ENCODE data around the gene SCARF2.

SCARF2 gene

DNA sequence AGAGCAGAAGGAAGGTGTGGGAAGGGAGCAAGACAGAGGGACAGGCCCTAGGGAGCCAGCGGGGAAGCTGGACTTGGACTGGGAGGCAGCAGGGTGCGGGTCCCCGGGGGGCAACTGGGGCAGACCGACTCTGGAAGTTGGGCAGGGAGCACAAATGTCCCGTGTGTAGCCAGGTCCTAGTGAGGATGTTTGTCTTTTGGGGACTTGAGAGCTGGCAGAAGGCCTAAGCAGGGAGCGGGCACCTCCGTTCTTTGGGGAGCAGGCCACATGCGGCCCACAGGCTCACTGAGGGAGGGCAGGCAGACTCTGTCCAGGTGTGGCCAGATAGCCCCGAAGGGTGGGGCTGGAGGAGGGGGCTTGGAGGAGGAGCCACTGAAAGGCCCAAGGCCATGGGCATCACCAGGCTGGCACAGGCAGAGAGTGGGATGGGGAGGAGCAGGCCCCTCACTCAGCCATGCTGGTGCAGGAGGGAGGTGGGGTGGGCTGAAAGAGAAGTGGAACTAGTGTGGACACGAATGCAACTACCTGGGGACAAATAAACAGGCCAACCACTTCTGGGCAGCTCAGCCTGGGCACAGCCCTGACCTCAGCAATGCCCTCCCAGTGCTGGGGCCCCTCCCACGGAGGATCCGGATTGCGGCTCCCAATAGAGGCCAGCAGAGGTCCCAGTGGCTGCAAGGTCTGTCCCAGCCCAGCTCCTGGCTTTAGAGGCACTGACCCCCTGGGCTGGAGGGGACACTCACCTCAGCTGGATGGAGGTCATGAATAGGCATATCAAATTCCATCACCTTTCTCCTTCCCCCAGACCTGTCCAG, 1.3 kb upstream of the SCARF2 start:
- no peak overlapping the region for H3K27ac Mint-ChIP-seq
- DNase-seq = no peak
- peaks cover 13% of the 10 kb centered on the region for H3K4me1 Mint-ChIP-seq (ENCODE audit: low read depth)
- peaks cover 9% of the 10 kb centered on the region for H3K36me3 Mint-ChIP-seq (ENCODE audit: low read depth)
- H3K9me3 Mint-ChIP-seq = no peaks in the 10 kb centered on the region
- H3K27me3 Mint-ChIP-seq = peaks cover 39% of the 10 kb centered on the region
- no peak overlapping the region for H3K4me3 Mint-ChIP-seq

DNA sequence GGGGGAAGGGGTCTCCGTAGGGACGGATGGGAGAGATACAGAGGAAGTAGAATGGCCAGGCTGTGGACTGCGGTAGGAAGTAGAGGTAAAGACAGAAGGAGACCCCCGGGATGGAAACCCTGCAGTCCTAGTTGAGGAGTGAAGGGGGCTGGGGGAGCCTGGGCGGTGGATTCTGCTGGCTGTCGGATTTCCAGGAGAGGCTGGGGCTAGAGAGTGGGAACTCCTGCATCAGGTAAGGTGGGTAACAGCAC, 727 bp upstream of the SCARF2 start:
- Mint-ChIP-seq H3K36me3 (ENCODE audit: low read depth) (peaks cover 8% of the 10 kb centered on the region), H3K4me1 (ENCODE audit: low read depth) (peaks cover 13% of the 10 kb centered on the region), H3K27ac (no peak overlapping the region), H3K27me3 (peaks cover 39% of the 10 kb centered on the region), H3K9me3 (no peaks in the 10 kb centered on the region), H3K4me3 (no peak overlapping the region)
- no peak for DNase-seq

- DNase-seq = peak; percentile 55
- Mint-ChIP-seq H3K27ac (no peak overlapping the region), H3K36me3 (ENCODE audit: low read depth) (no peaks in the 10 kb centered on the region), H3K9me3 (no peaks in the 10 kb centered on the region), H3K4me3 (peak overlapping the region; percentile 59), H3K27me3 (peaks cover 50% of the 10 kb centered on the region), H3K4me1 (ENCODE audit: low read depth) (peaks cover 13% of the 10 kb centered on the region)
These were observed 635 bp downstream of the SCARF2 start for GRCh38 chr22:20436768-20437612.

GRCh38 chr22:20436307-20436767, 1.3 kb downstream of the SCARF2 start:
- H3K27ac Mint-ChIP-seq = no peak overlapping the region
- no peak for DNase-seq

GRCh38 chr22:20435436-20436306, 2.0 kb downstream of the SCARF2 start:
- Mint-ChIP-seq H3K4me1 (ENCODE audit: low read depth) (peaks cover 17% of the 10 kb centered on the region), H3K4me3 (no peak overlapping the region), H3K9me3 (no peaks in the 10 kb centered on the region), H3K36me3 (ENCODE audit: low read depth) (no peaks in the 10 kb centered on the region), H3K27ac (no peak overlapping the region), H3K27me3 (peaks cover 59% of the 10 kb centered on the region)
- no peak for DNase-seq

More at GRCh38 chr22:20436307-20436767, 1.3 kb downstream of the SCARF2 start:
- Mint-ChIP-seq H3K9me3 (no peaks in the 10 kb centered on the region), H3K4me1 (ENCODE audit: low read depth) (peaks cover 15% of the 10 kb centered on the region), H3K4me3 (peak overlapping the region; percentile 59), H3K36me3 (ENCODE audit: low read depth) (no peaks in the 10 kb centered on the region), H3K27me3 (peaks cover 56% of the 10 kb centered on the region)

DNA sequence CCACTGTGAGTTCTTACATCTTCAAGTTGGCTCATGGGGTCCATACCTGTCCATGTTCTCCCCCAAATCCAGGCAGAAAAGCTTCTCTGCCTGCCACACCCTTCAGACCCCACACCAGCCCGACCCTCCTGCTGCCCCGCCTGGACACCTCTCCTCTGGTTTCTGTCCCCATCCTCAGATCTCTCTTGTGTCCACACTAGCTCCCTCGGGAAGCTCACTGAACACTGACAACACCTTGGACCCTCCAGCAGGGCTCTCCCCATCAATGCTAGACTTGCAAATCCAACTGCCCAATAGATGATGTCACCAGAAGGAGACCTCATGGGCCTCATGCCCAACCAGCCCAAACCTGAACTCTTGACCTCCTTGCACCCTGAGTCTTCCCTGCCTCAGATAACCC, 2.9 kb downstream of the SCARF2 start:
- H3K4me3 Mint-ChIP-seq = no peak overlapping the region
- peaks cover 24% of the 10 kb centered on the region for H3K4me1 Mint-ChIP-seq (ENCODE audit: low read depth)
- no peak overlapping the region for H3K27ac Mint-ChIP-seq
- no peaks in the 10 kb centered on the region for H3K9me3 Mint-ChIP-seq
- DNase-seq = no peak
- H3K27me3 Mint-ChIP-seq = peaks cover 68% of the 10 kb centered on the region
- H3K36me3 Mint-ChIP-seq (ENCODE audit: low read depth) = no peaks in the 10 kb centered on the region

GRCh38 chr22:20434264-20434751, 3.3 kb downstream of the SCARF2 start:
- Mint-ChIP-seq H3K9me3 (no peaks in the 10 kb centered on the region), H3K4me1 (ENCODE audit: low read depth) (peaks cover 28% of the 10 kb centered on the region), H3K27me3 (peaks cover 72% of the 10 kb centered on the region), H3K4me3 (no peak overlapping the region), H3K36me3 (ENCODE audit: low read depth) (no peaks in the 10 kb centered on the region), H3K27ac (no peak overlapping the region)
- DNase-seq = no peak

DNA sequence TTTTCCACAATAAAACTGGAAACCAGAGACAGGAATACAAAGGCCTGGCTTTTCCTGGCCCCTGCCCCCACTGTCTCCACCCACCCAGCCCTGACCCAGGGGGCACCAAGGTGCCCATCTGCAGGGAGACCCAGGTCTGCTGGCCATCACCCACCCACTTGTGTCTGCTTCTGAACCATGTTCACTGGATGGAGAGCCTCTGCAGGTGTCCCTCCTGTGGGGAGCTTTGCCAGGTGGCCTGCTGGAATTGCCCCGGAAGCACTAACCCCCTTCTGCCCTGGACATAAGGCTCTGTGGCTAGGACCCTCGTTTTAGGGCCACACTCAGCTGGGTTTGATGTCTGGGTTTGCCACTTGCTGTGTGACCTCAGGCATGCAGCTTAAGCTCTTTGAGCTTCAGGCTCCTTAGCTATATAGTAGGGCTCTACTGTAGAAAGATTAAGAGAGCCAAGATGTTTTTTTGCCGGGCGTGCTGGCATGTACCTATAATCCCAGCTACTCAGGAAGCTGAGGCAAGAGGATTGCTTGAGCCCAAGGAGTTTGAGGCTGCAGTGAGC, 3.9 kb downstream of the SCARF2 start:
- Mint-ChIP-seq H3K27ac (no peak overlapping the region), H3K9me3 (no peaks in the 10 kb centered on the region), H3K4me3 (no peak overlapping the region), H3K36me3 (ENCODE audit: low read depth) (no peaks in the 10 kb centered on the region), H3K27me3 (peaks cover 76% of the 10 kb centered on the region), H3K4me1 (ENCODE audit: low read depth) (peaks cover 33% of the 10 kb centered on the region)
- DNase-seq = no peak

GRCh38 chr22:20433191-20433590, 4.4 kb downstream of the SCARF2 start:
- no peak overlapping the region for H3K4me3 Mint-ChIP-seq
- no peaks in the 10 kb centered on the region for H3K36me3 Mint-ChIP-seq (ENCODE audit: low read depth)
- DNase-seq = no peak
- peaks cover 35% of the 10 kb centered on the region for H3K4me1 Mint-ChIP-seq (ENCODE audit: low read depth)
- H3K9me3 Mint-ChIP-seq = no peaks in the 10 kb centered on the region
- no peak overlapping the region for H3K27ac Mint-ChIP-seq
- peaks cover 76% of the 10 kb centered on the region for H3K27me3 Mint-ChIP-seq

GRCh38 chr22:20432244-20432686, 5.4 kb downstream of the SCARF2 start:
- Mint-ChIP-seq H3K4me3 (no peak overlapping the region), H3K9me3 (no peaks in the 10 kb centered on the region), H3K27me3 (peaks cover 81% of the 10 kb centered on the region), H3K4me1 (ENCODE audit: low read depth) (peaks cover 34% of the 10 kb centered on the region), H3K36me3 (ENCODE audit: low read depth) (no peaks in the 10 kb centered on the region), H3K27ac (no peak overlapping the region)
- DNase-seq = no peak

- Mint-ChIP-seq H3K4me3 (no peak overlapping the region), H3K36me3 (ENCODE audit: low read depth) (no peaks in the 10 kb centered on the region), H3K27me3 (peaks cover 81% of the 10 kb centered on the region), H3K4me1 (ENCODE audit: low read depth) (peaks cover 27% of the 10 kb centered on the region), H3K27ac (no peak overlapping the region), H3K9me3 (no peaks in the 10 kb centered on the region)
- no peak for DNase-seq
These were observed 6.0 kb downstream of the SCARF2 start for GRCh38 chr22:20431511-20432192.

DNA sequence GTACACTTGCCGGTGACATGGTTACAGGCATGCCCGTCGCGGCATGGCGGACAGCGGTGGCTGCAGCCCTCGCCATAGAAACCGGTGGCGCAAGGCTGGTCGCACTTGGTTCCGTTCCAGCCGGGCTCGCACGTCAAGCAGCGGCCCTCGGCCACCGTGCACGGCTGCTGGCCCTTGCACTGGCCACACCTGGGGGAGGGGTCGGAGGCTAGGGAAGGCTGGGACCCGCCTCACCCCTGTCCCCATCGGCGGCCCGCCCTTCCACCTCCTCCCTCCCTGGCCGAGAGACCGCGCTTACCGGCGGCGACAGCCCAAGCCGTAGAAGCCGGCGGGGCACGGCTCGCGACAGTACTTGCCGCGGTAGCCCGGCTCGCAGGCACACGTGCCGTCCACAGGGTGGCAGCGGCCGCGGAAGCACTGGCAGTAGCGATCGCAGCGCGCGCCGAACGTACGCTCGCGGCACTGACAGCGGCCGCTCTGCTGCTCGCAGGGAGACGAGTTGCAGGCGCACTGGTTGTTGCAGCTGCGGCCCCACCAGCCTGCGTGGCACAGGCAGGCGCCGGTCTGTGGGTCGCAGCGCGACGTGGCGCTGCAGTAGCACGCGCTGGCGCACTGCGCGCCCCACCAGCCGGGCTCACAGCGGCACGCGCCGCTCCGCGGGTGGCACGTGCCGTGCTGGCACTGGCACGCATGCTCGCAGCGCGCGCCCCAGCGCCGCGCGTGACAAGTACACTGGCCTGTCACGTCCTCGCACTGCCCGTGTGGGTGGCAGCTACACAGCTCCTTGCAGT, 6.7 kb downstream of the SCARF2 start:
- H3K4me1 Mint-ChIP-seq (ENCODE audit: low read depth) = peaks cover 27% of the 10 kb centered on the region
- H3K4me3 Mint-ChIP-seq = peak overlapping the region; percentile 47
- H3K27me3 Mint-ChIP-seq = peaks cover 82% of the 10 kb centered on the region
- H3K9me3 Mint-ChIP-seq = no peaks in the 10 kb centered on the region
- DNase-seq = peak; percentile 77
- H3K27ac Mint-ChIP-seq = no peak overlapping the region
- H3K36me3 Mint-ChIP-seq (ENCODE audit: low read depth) = no peaks in the 10 kb centered on the region

DNA sequence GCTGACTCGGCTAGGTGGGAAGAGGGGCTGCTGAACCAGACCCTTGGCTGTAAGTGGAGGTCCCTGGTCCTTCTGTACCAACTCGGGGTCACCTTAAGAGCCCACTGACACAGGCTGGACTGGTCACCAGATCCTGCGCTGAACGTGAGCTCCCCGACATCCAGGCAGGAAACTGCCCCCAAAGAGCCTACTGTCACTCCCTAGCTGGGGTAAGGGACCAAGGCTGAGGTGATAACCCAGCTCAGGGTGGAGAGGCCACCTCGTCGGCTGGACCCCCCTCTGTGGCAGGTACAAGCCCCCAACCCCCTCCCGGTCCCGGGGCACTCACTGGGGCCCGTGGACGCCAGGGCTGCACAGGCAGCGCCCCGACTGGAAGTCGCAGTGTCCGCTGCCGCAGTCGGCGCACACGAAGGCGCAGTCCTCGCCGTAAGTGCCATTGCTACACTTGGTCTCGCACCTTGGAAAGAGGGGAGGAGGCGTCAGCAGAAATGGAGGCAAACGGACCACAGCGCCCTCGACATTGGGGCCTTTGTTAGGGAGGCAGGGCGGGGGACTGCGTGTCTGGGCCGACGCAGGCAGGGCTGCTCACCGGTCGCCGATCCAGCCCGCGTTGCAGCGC, 7.4 kb downstream of the SCARF2 start:
- Mint-ChIP-seq H3K4me3 (peak overlapping the region; percentile 47), H3K4me1 (ENCODE audit: low read depth) (peaks cover 25% of the 10 kb centered on the region), H3K27ac (no peak overlapping the region), H3K36me3 (ENCODE audit: low read depth) (no peaks in the 10 kb centered on the region), H3K27me3 (peaks cover 75% of the 10 kb centered on the region), H3K9me3 (no peaks in the 10 kb centered on the region)
- DNase-seq = peak; percentile 56

Measured in activated T-cell treated with anti-CD3 and anti-CD28 coated beads, Interleukin-2, amount 50 U/mL, for 24 hours (primary cell).